C4-2B (cell line): ENCODE measurements around the gene PRSS22.

Source experiments
- ZFX ChIP-seq: fragments of 450-650 bp; IDR thresholded peaks from 2 replicates; pipeline ENCODE4 v1.6.1; 2017
- TF ChIP-seq, protein P1 (sequence below): fragments of 450-650 bp; conservative IDR thresholded peaks from 2 replicates; pipeline ENCODE4 v1.5.1; 2017; ENCODE audit warnings: mild to moderate bottlenecking

DNA sequence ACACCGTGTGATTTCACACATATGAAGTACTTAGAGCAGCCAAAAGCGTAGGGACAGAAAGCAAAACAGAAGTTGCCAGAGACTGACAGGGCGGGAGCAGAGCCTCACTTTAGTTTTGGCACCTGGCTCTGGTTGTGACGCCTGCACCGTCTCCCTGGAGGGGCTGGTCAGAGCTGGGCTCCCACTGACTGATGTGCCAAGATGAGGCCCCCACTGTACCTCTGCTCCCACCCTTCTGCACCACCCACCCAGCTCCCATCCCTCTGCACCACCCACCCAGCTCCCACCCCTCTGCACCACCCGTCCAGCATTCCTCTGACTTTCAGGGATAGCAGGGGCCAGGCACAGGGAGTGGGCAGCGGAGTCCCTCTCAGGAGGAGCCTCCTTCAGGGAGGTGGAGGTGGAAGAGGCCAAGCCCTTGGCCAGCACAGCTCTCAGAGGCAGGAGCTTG, 44.2 kb downstream of the PRSS22 start:
- TF ChIP-seq, protein P1, sequence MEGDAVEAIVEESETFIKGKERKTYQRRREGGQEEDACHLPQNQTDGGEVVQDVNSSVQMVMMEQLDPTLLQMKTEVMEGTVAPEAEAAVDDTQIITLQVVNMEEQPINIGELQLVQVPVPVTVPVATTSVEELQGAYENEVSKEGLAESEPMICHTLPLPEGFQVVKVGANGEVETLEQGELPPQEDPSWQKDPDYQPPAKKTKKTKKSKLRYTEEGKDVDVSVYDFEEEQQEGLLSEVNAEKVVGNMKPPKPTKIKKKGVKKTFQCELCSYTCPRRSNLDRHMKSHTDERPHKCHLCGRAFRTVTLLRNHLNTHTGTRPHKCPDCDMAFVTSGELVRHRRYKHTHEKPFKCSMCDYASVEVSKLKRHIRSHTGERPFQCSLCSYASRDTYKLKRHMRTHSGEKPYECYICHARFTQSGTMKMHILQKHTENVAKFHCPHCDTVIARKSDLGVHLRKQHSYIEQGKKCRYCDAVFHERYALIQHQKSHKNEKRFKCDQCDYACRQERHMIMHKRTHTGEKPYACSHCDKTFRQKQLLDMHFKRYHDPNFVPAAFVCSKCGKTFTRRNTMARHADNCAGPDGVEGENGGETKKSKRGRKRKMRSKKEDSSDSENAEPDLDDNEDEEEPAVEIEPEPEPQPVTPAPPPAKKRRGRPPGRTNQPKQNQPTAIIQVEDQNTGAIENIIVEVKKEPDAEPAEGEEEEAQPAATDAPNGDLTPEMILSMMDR, result no peak
- TF ChIP-seq ZFX, result no peak
